ENCODE results near the gene SSBP1. TPM values are rescaled to one million over a fixed set of nuclear protein-coding genes. Genes with fewer than 3 reads are reported as not detected.

The SSBP1 gene
- total RNA-seq, 6 donors from 2014 or later: 30.2 to 114 (median 66.8) TPM

GRCh38 chr7:141704741-141705140 is 33.4 kb upstream of the SSBP1 start:
- Histone ChIP-seq H3K4me3 (no peak overlapping the region), H3K9me3 (no peaks in the 10 kb centered on the region), H3K27ac (no peak overlapping the region), H3K4me1 (peaks cover 12 to 15% (median 14%) of the 10 kb centered on the region in 4 donors), H3K27me3 (no peaks in the 10 kb centered on the region), H3K36me3 (no peaks in the 10 kb centered on the region)
- DNase-seq: no peak
- ATAC-seq (ENCODE audit: low FRiP score in 2 of 2): no peak
- 82 to 86% methylated on average over 5 of the region's 5 CpGs for WGBS, 2 donors
- TF ChIP-seq POLR2A (IDR thresholded peaks at IDR 0.05): no peak
- no peak for TF ChIP-seq EP300 (IDR thresholded peaks at IDR 0.05)

GRCh38 chr7:141706239-141707064 is 31.7 kb upstream of the SSBP1 start:
- H3K4me1 ChIP-seq: peaks cover 0 to 8% (median 6%) of the 10 kb centered on the region in 4 donors
- no peak for ATAC-seq (ENCODE audit: low FRiP score in 2 of 2)
- TF ChIP-seq EP300 (IDR thresholded peaks at IDR 0.05) (no peak), POLR2A (IDR thresholded peaks at IDR 0.05) (no peak), CTCF (IDR thresholded peaks at IDR 0.05) (no peak), POLR2AphosphoS5 (IDR thresholded peaks at IDR 0.05) (no peak)

GRCh38 chr7:141708351-141708750 is 29.8 kb upstream of the SSBP1 start, which contains the start of gene WEE2:
Gene WEE2, plus strand, starts transcription at chr7:141708353. Its CDS starts 406 bp downstream, at chr7:141708759.
- ATAC-seq (ENCODE audit: low FRiP score in 2 of 2): no peak
- no peak for DNase-seq
- TF ChIP-seq POLR2A (IDR thresholded peaks at IDR 0.05) (no peak), POLR2AphosphoS5 (IDR thresholded peaks at IDR 0.05) (no peak), CTCF (IDR thresholded peaks at IDR 0.05) (no peak), EP300 (IDR thresholded peaks at IDR 0.05) (no peak)
- no peak within 1 kb of the TSS for H3K4me3 ChIP-seq
- H3K36me3 ChIP-seq: no peaks in the 10 kb centered on the region
- H3K9me3 ChIP-seq: no peaks in the 10 kb centered on the region
- 93 to 95% methylated on average over 6 of the region's 6 CpGs for WGBS, 2 donors
- no peaks in the 10 kb centered on the region for H3K4me1 ChIP-seq
- H3K27ac ChIP-seq: no peak within 1 kb of the TSS
- H3K27me3 ChIP-seq: no peaks in the 10 kb centered on the region

More at GRCh38 chr7:141706239-141707064, 31.7 kb upstream of the SSBP1 start:
- Histone ChIP-seq H3K4me3 (no peak overlapping the region), H3K27ac (no peak overlapping the region), H3K27me3 (no peaks in the 10 kb centered on the region), H3K36me3 (no peaks in the 10 kb centered on the region), H3K9me3 (no peaks in the 10 kb centered on the region)
- no peak for DNase-seq
- WGBS, 2 donors: 96 to 97% methylated on average over 1 of the region's 1 CpG

GRCh38 chr7:141709318-141709717 is 28.8 kb upstream of the SSBP1 start:
- Histone ChIP-seq H3K36me3 (no peaks in the 10 kb centered on the region), H3K27ac (no peak overlapping the region), H3K9me3 (no peaks in the 10 kb centered on the region), H3K4me3 (no peak overlapping the region), H3K4me1 (no peaks in the 10 kb centered on the region), H3K27me3 (no peaks in the 10 kb centered on the region)
- no peak for DNase-seq
- no peak for TF ChIP-seq POLR2A (IDR thresholded peaks at IDR 0.05)
- no peak for TF ChIP-seq EP300 (IDR thresholded peaks at IDR 0.05)
- no peak for TF ChIP-seq POLR2AphosphoS5 (IDR thresholded peaks at IDR 0.05)
- TF ChIP-seq CTCF (IDR thresholded peaks at IDR 0.05): no peak
- no peak for ATAC-seq (ENCODE audit: low FRiP score in 2 of 2)
- WGBS, 2 donors: 86 to 90% methylated on average over 2 of the region's 2 CpGs

- no peak for DNase-seq
- Histone ChIP-seq H3K4me3 (no peak overlapping the region), H3K4me1 (no peaks in the 10 kb centered on the region), H3K27me3 (no peaks in the 10 kb centered on the region), H3K27ac (no peak overlapping the region), H3K36me3 (no peaks in the 10 kb centered on the region), H3K9me3 (no peaks in the 10 kb centered on the region)
- TF ChIP-seq POLR2AphosphoS5 (IDR thresholded peaks at IDR 0.05): no peak
- TF ChIP-seq EP300 (IDR thresholded peaks at IDR 0.05): no peak
- TF ChIP-seq POLR2A (IDR thresholded peaks at IDR 0.05): no peak
- TF ChIP-seq CTCF (IDR thresholded peaks at IDR 0.05): no peak
- 90 to 93% methylated on average over 3 to 4 of the region's 4 CpGs for WGBS, 2 donors
- no peak for ATAC-seq (ENCODE audit: low FRiP score in 2 of 2)
Observed at GRCh38 chr7:141709749-141710148, 28.4 kb upstream of the SSBP1 start.
